ENCODE measurements around the gene RS1. TPM values are rescaled to one million over a fixed set of nuclear protein-coding genes. Genes with fewer than 3 reads are reported as not detected.

The RS1 gene
- total and polyA plus RNA-seq, 2 of the 4 experiments (the other 2 are of a cell fraction) = not detected

DNA sequence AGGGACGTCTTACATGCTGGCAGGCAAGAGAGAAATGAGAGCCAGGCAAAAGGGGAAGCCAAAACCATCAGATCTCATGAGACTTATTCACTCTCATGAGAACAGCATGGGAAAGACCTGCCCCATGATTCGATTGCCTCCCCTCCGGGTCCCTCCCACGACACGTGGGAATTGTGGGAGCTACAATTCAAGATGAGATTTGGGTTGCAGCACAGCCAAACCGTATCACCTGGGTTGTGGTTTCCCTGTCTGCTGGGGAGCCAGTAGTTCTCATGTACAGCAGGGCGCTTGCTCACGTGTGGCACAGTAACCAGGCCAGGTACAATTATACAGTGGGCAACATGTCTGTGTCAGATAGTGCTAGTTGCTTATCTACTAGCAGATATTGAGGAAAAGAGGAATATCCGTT, 11.1 kb upstream of the RS1 start:
- H2BK120ac ChIP-seq (ENCODE audit: low read depth, low read length) = no peak overlapping the region
- H2AK9ac ChIP-seq (replicated peaks; ENCODE audit: low read depth, low read length, poor library complexity) = no peak overlapping the region
- H2BK20ac ChIP-seq (ENCODE audit: low read depth, low read length) = no peak overlapping the region
- H3K4me1 ChIP-seq (ENCODE audit: control insufficient read depth, insufficient read depth, low read length) = no peaks in the 10 kb centered on the region
- no peak overlapping the region for H4K91ac ChIP-seq (ENCODE audit: insufficient read depth, low read depth, low read length)
- H3K14ac ChIP-seq (replicated peaks; ENCODE audit: low read depth, low read length) = no peak overlapping the region
- no peak overlapping the region for H3K18ac ChIP-seq (ENCODE audit: low read depth, low read length)
- dilution Hi-C loops (cut with HindIII; ENCODE audit: low sequenced_read_pairs, unreplicated experiment) (no loop called here), intact Hi-C loops (cut with micrococcal nuclease) (no loop called here), in situ Hi-C loops (cut with MboI; ENCODE audit: low sequenced_read_pairs) (loop anchor here (10.0 kb wide), 1 partner anchor 258 kb away; the partner anchor contains the start of gene CDKL5)
- no peak overlapping the region for H3K4me3 ChIP-seq (ENCODE audit: insufficient read depth, low read depth, low read length)
- ChIA-PET CTCF (no interaction called here), POLR2A (ENCODE audit: unreplicated experiment) (no interaction called here)
- H3K36me3 ChIP-seq (ENCODE audit: control insufficient read depth, insufficient read depth, low read length) = no peaks in the 10 kb centered on the region
- no peak overlapping the region for H3K23ac ChIP-seq (ENCODE audit: low read depth, low read length)
- no peak for DNase-seq
- no peak for ATAC-seq (ENCODE audit: low read depth)
- no peak overlapping the region for H2BK15ac ChIP-seq (ENCODE audit: low read depth, low read length)
- H4K20me1 ChIP-seq (ENCODE audit: insufficient read depth, low read length) = no peaks in the 10 kb centered on the region
- H3K79me1 ChIP-seq (ENCODE audit: low read depth in 1 of 2, low read length in 2 of 2) = no peaks in the 10 kb centered on the region
- H3K4ac ChIP-seq (ENCODE audit: low read depth, low read length) = no peak overlapping the region
- H4K8ac ChIP-seq (ENCODE audit: low read depth in 2 of 2, low read length in 2 of 2) = no peak overlapping the region
- H3K4me2 ChIP-seq (ENCODE audit: low read depth, low read length) = no peak overlapping the region
- TF ChIP-seq RFX5 (IDR thresholded peaks at IDR 0.05; ENCODE audit: low read depth, low read length) (no peak), SMC3 (IDR thresholded peaks at IDR 0.05; ENCODE audit: low read depth, low read length) (no peak), CEBPB (IDR thresholded peaks at IDR 0.05; ENCODE audit: low read depth, low read length) (no peak), CHD1 (IDR thresholded peaks at IDR 0.05; ENCODE audit: low read depth, low read length) (no peak), BHLHE40 (IDR thresholded peaks at IDR 0.05; ENCODE audit: low read depth, low read length) (no peak), RAD21 (IDR thresholded peaks at IDR 0.05; ENCODE audit: low read length) (no peak), FOS (IDR thresholded peaks at IDR 0.05; ENCODE audit: low read depth, low read length) (no peak), MAZ (IDR thresholded peaks at IDR 0.05; ENCODE audit: borderline replicate concordance, low read depth, low read length) (no peak), POLR2A (IDR thresholded peaks at IDR 0.05; ENCODE audit: low read depth, low read length) (no peak), NFE2L2 (IDR thresholded peaks at IDR 0.05; ENCODE audit: low read depth, low read length) (no peak), RCOR1 (IDR thresholded peaks at IDR 0.05; ENCODE audit: insufficient replicate concordance, low read length) (no peak), MAFK (IDR thresholded peaks at IDR 0.05; ENCODE audit: low read depth, low read length) (no peak)
- TF ChIP-seq, protein P1, sequence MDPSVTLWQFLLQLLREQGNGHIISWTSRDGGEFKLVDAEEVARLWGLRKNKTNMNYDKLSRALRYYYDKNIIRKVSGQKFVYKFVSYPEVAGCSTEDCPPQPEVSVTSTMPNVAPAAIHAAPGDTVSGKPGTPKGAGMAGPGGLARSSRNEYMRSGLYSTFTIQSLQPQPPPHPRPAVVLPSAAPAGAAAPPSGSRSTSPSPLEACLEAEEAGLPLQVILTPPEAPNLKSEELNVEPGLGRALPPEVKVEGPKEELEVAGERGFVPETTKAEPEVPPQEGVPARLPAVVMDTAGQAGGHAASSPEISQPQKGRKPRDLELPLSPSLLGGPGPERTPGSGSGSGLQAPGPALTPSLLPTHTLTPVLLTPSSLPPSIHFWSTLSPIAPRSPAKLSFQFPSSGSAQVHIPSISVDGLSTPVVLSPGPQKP (IDR thresholded peaks at IDR 0.05; ENCODE audit: borderline replicate concordance, low read depth, low read length) = no peak
- TF ChIP-seq, protein P2, sequence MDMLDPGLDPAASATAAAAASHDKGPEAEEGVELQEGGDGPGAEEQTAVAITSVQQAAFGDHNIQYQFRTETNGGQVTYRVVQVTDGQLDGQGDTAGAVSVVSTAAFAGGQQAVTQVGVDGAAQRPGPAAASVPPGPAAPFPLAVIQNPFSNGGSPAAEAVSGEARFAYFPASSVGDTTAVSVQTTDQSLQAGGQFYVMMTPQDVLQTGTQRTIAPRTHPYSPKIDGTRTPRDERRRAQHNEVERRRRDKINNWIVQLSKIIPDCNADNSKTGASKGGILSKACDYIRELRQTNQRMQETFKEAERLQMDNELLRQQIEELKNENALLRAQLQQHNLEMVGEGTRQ (IDR thresholded peaks at IDR 0.05; ENCODE audit: low read depth, low read length) = no peak
- TF ChIP-seq, protein P3, sequence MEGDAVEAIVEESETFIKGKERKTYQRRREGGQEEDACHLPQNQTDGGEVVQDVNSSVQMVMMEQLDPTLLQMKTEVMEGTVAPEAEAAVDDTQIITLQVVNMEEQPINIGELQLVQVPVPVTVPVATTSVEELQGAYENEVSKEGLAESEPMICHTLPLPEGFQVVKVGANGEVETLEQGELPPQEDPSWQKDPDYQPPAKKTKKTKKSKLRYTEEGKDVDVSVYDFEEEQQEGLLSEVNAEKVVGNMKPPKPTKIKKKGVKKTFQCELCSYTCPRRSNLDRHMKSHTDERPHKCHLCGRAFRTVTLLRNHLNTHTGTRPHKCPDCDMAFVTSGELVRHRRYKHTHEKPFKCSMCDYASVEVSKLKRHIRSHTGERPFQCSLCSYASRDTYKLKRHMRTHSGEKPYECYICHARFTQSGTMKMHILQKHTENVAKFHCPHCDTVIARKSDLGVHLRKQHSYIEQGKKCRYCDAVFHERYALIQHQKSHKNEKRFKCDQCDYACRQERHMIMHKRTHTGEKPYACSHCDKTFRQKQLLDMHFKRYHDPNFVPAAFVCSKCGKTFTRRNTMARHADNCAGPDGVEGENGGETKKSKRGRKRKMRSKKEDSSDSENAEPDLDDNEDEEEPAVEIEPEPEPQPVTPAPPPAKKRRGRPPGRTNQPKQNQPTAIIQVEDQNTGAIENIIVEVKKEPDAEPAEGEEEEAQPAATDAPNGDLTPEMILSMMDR (conservative IDR thresholded peaks at IDR 0.05; ENCODE audit: low read depth, low read length) = no peak
- 50% methylated on average over 1 of the region's 9 CpGs; no CpG with 5 or more reads in 1 of the 2 experiments for WGBS, 2 experiments (ENCODE audit: extremely low coverage in 2 of 2, insufficient read length in 1 of 2)
- H4K5ac ChIP-seq (ENCODE audit: low read depth, low read length) = no peak overlapping the region
- H2AFZ ChIP-seq (replicated peaks; ENCODE audit: low read length, poor library complexity) = no peak overlapping the region
- no peak overlapping the region for H2BK5ac ChIP-seq (ENCODE audit: low read depth, low read length, poor library complexity, severe bottlenecking)
- H3K9me1 ChIP-seq (ENCODE audit: insufficient read depth, low read length) = no peaks in the 10 kb centered on the region
- no TSS peak for BruUV-seq (replicated peaks)
- no peak overlapping the region for H3K56ac ChIP-seq (ENCODE audit: extremely low read depth, insufficient read depth, low read length)
- no peak overlapping the region for H3K9ac ChIP-seq (ENCODE audit: low read depth, low read length)
- H3K9me3 ChIP-seq (ENCODE audit: control insufficient read depth, insufficient read depth, low read length) = no peaks in the 10 kb centered on the region; the same call in 1 of the 2 replicates
- H3K27me3 ChIP-seq (ENCODE audit: control insufficient read depth, insufficient read depth, low read length) = no peaks in the 10 kb centered on the region
- H3K27ac ChIP-seq (ENCODE audit: insufficient read depth, low read length) = no peak overlapping the region
- H2AK5ac ChIP-seq (ENCODE audit: low read depth, low read length) = no peak overlapping the region

All from IMR-90 (cell line).